Astrocyte (in vitro differentiated cells and primary cell): Measurements from ENCODE around the gene NBDY. TPM values are rescaled to one million over a fixed set of nuclear protein-coding genes. Genes with fewer than 3 reads are reported as not detected.
"Not testable (repeated sequence)": the region's sequence is repeated elsewhere in the genome, so short reads cannot be mapped to it uniquely, and the experiment has no call there.

Experiments used
- DNase-seq: peaks from one replicate; pipeline ENCODE4 v3.0.0-alpha.2; 2010; ENCODE audit warnings: low read depth
- FAIRE-seq: peaks from 2 replicates; lab custom pipeline; 2011; peaks lifted over from hg19 to GRCh38; lab: Jason Lieb, UNC
- H2AFZ ChIP-seq: 2 replicates; pipeline ENCODE4 v1.6.0; 2012; ENCODE audit warnings: low read depth, low read length, inconsistent platforms
- H3K27ac ChIP-seq: 2 replicates; pipeline ENCODE4 v1.5.1; 2011; ENCODE audit warnings: low read depth, low read length, inconsistent platforms
- H3K27me3 ChIP-seq: 2 replicates; pipeline ENCODE4 v1.6.0; 2011; ENCODE audit warnings: low read length, inconsistent platforms; ENCODE audit not compliant: insufficient read depth
- H3K36me3 ChIP-seq: 2 replicates; pipeline ENCODE4 v1.5.1; 2011; ENCODE audit warnings: low read length, inconsistent platforms; ENCODE audit not compliant: insufficient read depth
- H3K4me1 ChIP-seq: 2 replicates; pipeline ENCODE4 v1.5.1; 2011; ENCODE audit warnings: low read length, inconsistent platforms; ENCODE audit not compliant: insufficient read depth
- H3K4me2 ChIP-seq: 2 replicates; pipeline ENCODE4 v1.6.0; 2012; ENCODE audit warnings: low read length, inconsistent platforms
- H3K4me3 ChIP-seq: 2 replicates; pipeline ENCODE4 v1.5.1; 2011; ENCODE audit warnings: low read depth, mild to moderate bottlenecking, low read length, inconsistent platforms; ENCODE audit not compliant: insufficient read depth
- H3K79me2 ChIP-seq: 2 replicates; pipeline ENCODE4 v1.6.0; 2012; ENCODE audit warnings: mild to moderate bottlenecking, low read length, inconsistent platforms; ENCODE audit not compliant: insufficient read depth
- H3K9ac ChIP-seq: 2 replicates; pipeline ENCODE4 v1.6.0; 2012; ENCODE audit warnings: mild to moderate bottlenecking, low read length, inconsistent platforms
- H3K9me3 ChIP-seq: 2 replicates; pipeline ENCODE4 v1.5.1; 2012; ENCODE audit warnings: low read depth, mild to moderate bottlenecking, low read length, inconsistent platforms; ENCODE audit not compliant: insufficient read depth
- H4K20me1 ChIP-seq: 2 replicates; pipeline ENCODE4 v1.6.0; 2012; ENCODE audit warnings: low read length, inconsistent platforms; ENCODE audit not compliant: insufficient read depth
- H3K27ac Mint-ChIP-seq: one replicate; pipeline ENCODE4 v1.8.0; 2021; ENCODE audit warnings: mild to moderate bottlenecking, mixed read lengths; ENCODE audit not compliant: unreplicated experiment
- H3K27me3 Mint-ChIP-seq: one replicate; pipeline ENCODE4 v1.8.0; 2021; ENCODE audit warnings: low read depth, mixed read lengths; ENCODE audit not compliant: unreplicated experiment
- H3K36me3 Mint-ChIP-seq: one replicate; pipeline ENCODE4 v1.8.0; 2021; ENCODE audit warnings: low read depth, mixed read lengths; ENCODE audit not compliant: unreplicated experiment
- H3K4me1 Mint-ChIP-seq: one replicate; pipeline ENCODE4 v1.8.0; 2021; ENCODE audit warnings: low read depth, mixed read lengths; ENCODE audit not compliant: unreplicated experiment
- H3K4me3 Mint-ChIP-seq: one replicate; pipeline ENCODE4 v1.8.0; 2021; ENCODE audit warnings: mild to moderate bottlenecking, moderate library complexity, mixed read lengths; ENCODE audit not compliant: unreplicated experiment
- H3K9me3 Mint-ChIP-seq: one replicate; pipeline ENCODE4 v1.8.0; 2021; ENCODE audit warnings: mild to moderate bottlenecking, mixed read lengths; ENCODE audit not compliant: unreplicated experiment
- EZH2 ChIP-seq: IDR thresholded peaks from 2 replicates; pipeline ENCODE4 v1.6.1; 2012; ENCODE audit warnings: mild to moderate bottlenecking, low read length, inconsistent platforms; ENCODE audit not compliant: insufficient read depth
- total RNA-seq: library from RNA; stranded (reverse); gene quantifications from 2 replicates; pipeline ENCODE4 v1.2.1, GENCODE V29; 2021
- TF ChIP-seq, protein P1 (sequence below): IDR thresholded peaks from 2 replicates; pipeline ENCODE4 v1.5.1; 2011; ENCODE audit warnings: low read depth, mild to moderate bottlenecking, inconsistent platforms, low read length, moderate library complexity; ENCODE audit not compliant: insufficient read depth

NBDY gene
- total RNA-seq, 1 donor from 2014 or later, result 86.9 TPM

DNA sequence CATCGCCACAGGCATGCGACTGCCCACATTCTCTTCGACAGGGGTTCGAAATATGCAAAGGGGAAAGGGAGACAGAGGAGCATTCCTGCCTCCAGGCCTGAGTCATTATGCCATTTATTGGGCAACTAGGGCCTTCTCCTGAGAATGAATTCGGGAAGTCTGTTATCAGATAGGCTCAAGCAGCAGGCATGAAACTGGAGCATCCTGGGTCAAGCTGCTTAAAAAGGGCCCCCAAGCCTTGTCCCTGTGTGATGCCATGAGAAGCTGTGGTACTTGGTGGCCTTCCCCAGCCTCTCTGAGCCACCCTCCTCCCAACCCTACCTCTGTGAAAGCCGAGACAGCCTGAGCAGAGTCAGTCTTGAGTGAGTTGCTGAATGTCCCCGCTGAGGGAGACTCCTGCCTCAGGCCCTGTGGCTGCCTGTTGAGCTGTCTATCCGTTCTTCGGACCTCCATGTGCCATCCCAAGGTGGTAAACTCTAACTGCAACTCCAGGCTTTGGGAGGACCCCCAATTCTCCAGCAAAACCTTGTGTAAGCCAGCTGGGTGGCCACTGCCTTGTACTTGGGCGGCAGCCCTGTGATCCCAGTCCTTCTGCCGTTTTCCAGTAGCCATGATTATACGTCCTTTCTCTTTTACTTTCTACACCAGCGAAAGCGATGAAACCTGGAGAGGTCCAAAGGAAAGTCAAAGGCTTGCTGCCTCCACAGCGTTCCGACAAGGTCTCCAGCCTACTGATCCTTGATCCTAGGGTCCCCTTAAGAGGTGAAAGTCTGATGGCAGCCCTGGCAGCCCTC is 37.7 kb downstream of the NBDY start:
- Mint-ChIP-seq H3K27ac (peak overlapping the region; percentile 26), H3K4me3 (no peak overlapping the region), H3K9me3 (no peaks in the 10 kb centered on the region), H3K27me3 (no peaks in the 10 kb centered on the region), H3K4me1 (peaks cover 27% of the 10 kb centered on the region), H3K36me3 (no peaks in the 10 kb centered on the region)
- Histone ChIP-seq H3K4me1 (peaks cover 3% of the 10 kb centered on the region), H3K4me2 (no peak overlapping the region), H4K20me1 (peaks cover 27% of the 10 kb centered on the region), H3K9me3 (no peaks in the 10 kb centered on the region), H3K9ac (no peak overlapping the region), H3K79me2 (no peaks in the 10 kb centered on the region), H3K27ac (no peak overlapping the region), H2AFZ (no peak overlapping the region), H3K27me3 (no peaks in the 10 kb centered on the region), H3K4me3 (no peak overlapping the region), H3K36me3 (no peaks in the 10 kb centered on the region)
- DNase-seq (peak; percentile 40), FAIRE-seq (no peak)
- no peak for TF ChIP-seq EZH2
- TF ChIP-seq, protein P1, sequence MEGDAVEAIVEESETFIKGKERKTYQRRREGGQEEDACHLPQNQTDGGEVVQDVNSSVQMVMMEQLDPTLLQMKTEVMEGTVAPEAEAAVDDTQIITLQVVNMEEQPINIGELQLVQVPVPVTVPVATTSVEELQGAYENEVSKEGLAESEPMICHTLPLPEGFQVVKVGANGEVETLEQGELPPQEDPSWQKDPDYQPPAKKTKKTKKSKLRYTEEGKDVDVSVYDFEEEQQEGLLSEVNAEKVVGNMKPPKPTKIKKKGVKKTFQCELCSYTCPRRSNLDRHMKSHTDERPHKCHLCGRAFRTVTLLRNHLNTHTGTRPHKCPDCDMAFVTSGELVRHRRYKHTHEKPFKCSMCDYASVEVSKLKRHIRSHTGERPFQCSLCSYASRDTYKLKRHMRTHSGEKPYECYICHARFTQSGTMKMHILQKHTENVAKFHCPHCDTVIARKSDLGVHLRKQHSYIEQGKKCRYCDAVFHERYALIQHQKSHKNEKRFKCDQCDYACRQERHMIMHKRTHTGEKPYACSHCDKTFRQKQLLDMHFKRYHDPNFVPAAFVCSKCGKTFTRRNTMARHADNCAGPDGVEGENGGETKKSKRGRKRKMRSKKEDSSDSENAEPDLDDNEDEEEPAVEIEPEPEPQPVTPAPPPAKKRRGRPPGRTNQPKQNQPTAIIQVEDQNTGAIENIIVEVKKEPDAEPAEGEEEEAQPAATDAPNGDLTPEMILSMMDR, result no peak

DNA sequence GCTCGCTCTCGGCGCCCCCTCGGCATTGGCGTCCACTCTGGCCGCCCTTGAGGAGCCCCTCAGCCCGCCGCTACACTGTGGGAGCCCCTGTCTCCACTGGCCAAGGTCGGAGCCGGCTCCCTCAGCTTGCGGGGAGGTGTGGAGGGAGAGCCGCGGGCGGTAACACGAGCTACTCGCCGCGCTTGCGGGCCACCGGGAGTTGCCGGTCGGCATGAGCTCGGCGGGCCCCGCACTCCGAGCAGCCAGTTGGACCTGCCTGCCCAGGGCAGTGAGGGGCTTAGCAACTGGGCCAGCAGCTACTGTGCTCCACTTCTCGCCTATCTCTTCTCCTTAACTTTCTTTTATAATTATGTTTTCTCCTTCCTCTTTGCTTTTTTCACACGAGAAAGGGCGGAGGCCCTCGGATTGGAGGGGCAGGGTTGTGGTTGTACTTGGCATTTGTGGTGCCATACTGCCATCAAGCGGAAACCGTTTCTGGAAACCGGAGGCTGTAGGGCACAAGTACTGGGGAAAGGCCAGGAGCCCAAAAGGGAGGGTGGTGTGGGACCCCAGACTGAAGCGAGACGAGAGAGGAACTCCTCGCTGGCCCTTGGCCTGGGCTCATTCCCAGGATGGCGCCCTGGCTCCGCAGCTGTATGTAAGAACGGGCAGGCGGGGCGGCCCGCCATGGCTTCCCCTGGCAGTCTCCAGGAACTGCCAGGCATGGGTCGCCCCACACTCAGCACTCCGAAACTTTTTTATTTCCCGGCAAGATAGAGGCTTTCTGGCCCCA is 38.5 kb downstream of the NBDY start:
- H3K4me1 ChIP-seq, DNase-seq, FAIRE-seq, H3K36me3 ChIP-seq, H3K27me3 Mint-ChIP-seq, H3K4me3 Mint-ChIP-seq, H3K9me3 ChIP-seq, H3K27ac Mint-ChIP-seq, H3K36me3 Mint-ChIP-seq, H3K4me3 ChIP-seq, H2AFZ ChIP-seq, H3K27ac ChIP-seq, H3K4me2 ChIP-seq, H3K27me3 ChIP-seq, H3K9ac ChIP-seq, H3K9me3 Mint-ChIP-seq, H3K79me2 ChIP-seq: not testable (repeated sequence)
- peaks cover 20% of the 10 kb centered on the region for H4K20me1 ChIP-seq
- H3K4me1 Mint-ChIP-seq, result peaks cover 22% of the 10 kb centered on the region

DNA sequence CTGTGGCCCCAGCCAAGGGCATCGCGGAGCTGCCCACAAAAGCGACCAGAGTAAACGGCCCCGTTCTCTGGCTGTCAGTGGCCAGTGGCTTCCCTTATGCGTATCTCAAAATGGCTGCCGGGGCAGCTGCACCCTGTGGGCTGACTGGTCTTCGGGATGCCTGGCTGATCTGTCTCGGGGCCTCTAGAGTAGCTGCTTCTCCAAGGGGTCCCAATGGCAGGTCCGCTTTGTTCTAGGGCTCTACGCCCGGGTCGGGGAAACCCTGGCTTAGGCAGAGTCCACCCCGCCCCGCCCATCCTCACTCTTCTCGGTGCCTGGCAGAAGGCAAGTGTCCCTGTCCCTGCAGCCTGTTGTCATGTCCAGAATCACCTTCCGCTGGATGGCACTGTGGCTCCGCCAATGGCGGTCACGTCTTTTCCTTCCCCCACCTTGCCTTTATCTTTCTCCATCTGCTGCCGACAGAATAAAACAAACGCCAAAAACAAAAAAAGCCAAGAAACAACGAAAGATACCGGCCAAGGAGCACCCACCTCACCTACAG is 39.1 kb downstream of the NBDY start:
- not testable (repeated sequence) for H3K27me3 ChIP-seq, DNase-seq, H3K36me3 Mint-ChIP-seq, H3K79me2 ChIP-seq, H3K9me3 ChIP-seq, FAIRE-seq, H3K9ac ChIP-seq, H3K4me3 Mint-ChIP-seq, H3K27ac ChIP-seq, H3K36me3 ChIP-seq, H3K27ac Mint-ChIP-seq, H3K27me3 Mint-ChIP-seq, H3K4me3 ChIP-seq, H3K4me1 ChIP-seq, H3K9me3 Mint-ChIP-seq, H3K4me2 ChIP-seq, H2AFZ ChIP-seq
- H3K4me1 Mint-ChIP-seq, result peaks cover 18% of the 10 kb centered on the region
- peaks cover 19% of the 10 kb centered on the region for H4K20me1 ChIP-seq

DNA sequence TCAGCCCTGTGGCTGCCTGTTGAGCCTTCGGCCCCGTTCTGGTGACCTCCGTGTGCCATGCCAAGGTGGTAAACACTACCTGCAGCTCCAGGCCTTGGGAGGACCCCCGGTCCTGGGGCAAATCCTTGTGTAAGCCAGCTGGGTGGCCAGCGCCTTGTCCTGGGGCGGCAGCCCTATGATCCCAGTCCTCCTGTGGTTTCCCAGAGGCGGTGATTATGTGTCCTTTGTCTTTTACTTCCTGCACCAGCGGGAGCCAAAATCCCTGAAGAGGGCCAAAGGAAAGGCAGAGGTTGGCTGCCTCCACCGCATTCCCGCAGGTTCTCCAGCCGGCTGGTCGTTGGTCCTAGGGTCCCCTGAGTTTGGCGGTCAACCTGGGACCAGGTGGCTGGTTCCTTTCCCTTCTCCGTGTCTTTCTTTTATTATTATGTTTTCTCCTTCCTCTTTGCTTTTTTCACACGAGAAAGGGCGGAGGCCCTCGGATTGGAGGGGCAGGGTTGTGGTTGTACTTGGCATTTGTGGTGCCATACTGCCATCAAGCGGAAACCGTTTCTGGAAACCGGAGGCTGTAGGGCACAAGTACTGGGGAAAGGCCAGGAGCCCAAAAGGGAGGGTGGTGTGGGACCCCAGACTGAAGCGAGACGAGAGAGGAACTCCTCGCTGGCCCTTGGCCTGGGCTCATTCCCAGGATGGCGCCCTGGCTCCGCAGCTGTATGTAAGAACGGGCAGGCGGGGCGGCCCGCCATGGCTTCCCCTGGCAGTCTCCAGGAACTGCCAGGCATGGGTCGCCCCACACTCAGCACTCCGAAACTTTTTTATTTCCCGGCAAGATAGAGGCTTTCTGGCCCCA is 43.9 kb downstream of the NBDY start:
- not testable (repeated sequence) for H3K27ac Mint-ChIP-seq, H3K27ac ChIP-seq, H3K4me3 ChIP-seq, H3K4me1 Mint-ChIP-seq, H3K4me2 ChIP-seq, H3K36me3 Mint-ChIP-seq, H3K79me2 ChIP-seq, DNase-seq, H3K9me3 ChIP-seq, H3K4me1 ChIP-seq, H3K36me3 ChIP-seq, H2AFZ ChIP-seq, FAIRE-seq, H3K27me3 Mint-ChIP-seq, H3K9me3 Mint-ChIP-seq, H3K4me3 Mint-ChIP-seq, H3K27me3 ChIP-seq, H4K20me1 ChIP-seq, H3K9ac ChIP-seq
